ENCODE measurements around the gene CDH13.

DNA sequence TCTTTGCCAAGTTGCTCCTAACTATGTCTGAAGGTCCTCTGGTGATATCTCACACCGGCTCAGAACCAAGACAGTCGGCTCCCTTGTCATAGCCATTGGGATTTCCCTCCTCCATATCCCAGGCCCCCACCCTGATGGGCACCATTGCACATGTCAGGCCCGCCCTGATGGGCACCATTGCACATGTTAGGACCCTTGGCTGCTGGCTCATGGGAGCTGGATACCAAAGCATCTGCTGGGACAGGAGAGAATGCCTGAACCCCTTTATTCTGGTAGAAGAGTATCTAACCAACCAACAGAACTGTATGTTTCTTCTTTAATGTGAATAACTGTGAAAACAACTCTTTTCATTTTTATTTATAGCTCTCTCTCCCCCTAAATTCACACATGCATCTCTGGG lies 726.5 kb downstream of the CDH13 start:
- no peak for TF ChIP-seq JUNB (IDR thresholded peaks at IDR 0.05)
- TF ChIP-seq, protein P1, sequence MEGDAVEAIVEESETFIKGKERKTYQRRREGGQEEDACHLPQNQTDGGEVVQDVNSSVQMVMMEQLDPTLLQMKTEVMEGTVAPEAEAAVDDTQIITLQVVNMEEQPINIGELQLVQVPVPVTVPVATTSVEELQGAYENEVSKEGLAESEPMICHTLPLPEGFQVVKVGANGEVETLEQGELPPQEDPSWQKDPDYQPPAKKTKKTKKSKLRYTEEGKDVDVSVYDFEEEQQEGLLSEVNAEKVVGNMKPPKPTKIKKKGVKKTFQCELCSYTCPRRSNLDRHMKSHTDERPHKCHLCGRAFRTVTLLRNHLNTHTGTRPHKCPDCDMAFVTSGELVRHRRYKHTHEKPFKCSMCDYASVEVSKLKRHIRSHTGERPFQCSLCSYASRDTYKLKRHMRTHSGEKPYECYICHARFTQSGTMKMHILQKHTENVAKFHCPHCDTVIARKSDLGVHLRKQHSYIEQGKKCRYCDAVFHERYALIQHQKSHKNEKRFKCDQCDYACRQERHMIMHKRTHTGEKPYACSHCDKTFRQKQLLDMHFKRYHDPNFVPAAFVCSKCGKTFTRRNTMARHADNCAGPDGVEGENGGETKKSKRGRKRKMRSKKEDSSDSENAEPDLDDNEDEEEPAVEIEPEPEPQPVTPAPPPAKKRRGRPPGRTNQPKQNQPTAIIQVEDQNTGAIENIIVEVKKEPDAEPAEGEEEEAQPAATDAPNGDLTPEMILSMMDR (IDR thresholded peaks at IDR 0.05): no peak
- no peak for TF ChIP-seq POLR2A (IDR thresholded peaks at IDR 0.05; ENCODE audit: low read length)
- TF ChIP-seq, protein P2, sequence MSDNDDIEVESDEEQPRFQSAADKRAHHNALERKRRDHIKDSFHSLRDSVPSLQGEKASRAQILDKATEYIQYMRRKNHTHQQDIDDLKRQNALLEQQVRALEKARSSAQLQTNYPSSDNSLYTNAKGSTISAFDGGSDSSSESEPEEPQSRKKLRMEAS (IDR thresholded peaks at IDR 0.05): no peak
- TF ChIP-seq ZFP36 (IDR thresholded peaks at IDR 0.05; ENCODE audit: borderline replicate concordance, partially characterized antibody): no peak
- no peak for TF ChIP-seq MAFK (IDR thresholded peaks at IDR 0.05; ENCODE audit: partially characterized antibody)
- TF ChIP-seq KDM1A (IDR thresholded peaks at IDR 0.05; ENCODE audit: low read depth): no peak
- TF ChIP-seq EP300 (IDR thresholded peaks at IDR 0.05): no peak
- no peak for TF ChIP-seq ATOH8 (CRISPR knock-in tag; IDR thresholded peaks at IDR 0.05; ENCODE audit: low read depth)
- no peak for TF ChIP-seq NFE2L2 (conservative IDR thresholded peaks at IDR 0.05; ENCODE audit: low read length)
- no peak for TF ChIP-seq RAD21 (conservative IDR thresholded peaks at IDR 0.05 in 1 of 2, IDR thresholded peaks at IDR 0.05 in 1 of 2)
- TF ChIP-seq, protein P3, sequence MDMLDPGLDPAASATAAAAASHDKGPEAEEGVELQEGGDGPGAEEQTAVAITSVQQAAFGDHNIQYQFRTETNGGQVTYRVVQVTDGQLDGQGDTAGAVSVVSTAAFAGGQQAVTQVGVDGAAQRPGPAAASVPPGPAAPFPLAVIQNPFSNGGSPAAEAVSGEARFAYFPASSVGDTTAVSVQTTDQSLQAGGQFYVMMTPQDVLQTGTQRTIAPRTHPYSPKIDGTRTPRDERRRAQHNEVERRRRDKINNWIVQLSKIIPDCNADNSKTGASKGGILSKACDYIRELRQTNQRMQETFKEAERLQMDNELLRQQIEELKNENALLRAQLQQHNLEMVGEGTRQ (IDR thresholded peaks at IDR 0.05): no peak
- no peak for TF ChIP-seq RFX5 (IDR thresholded peaks at IDR 0.05)
- no peak for TF ChIP-seq SMC3 (IDR thresholded peaks at IDR 0.05)
